Esophagus muscularis mucosa (tissue), 3 donors: ENCODE measurements around the gene NMRAL1.

Source experiments
- POLR2AphosphoS5 ChIP-seq, 2 donors: sonication (generic); formaldehyde crosslinking; IDR thresholded peaks; one replicate each; pipeline ENCODE4 v1.6.1; 2017; ENCODE audit warnings: antibody characterized with exemption in 2 of 2
- TF ChIP-seq, protein P1 (sequence below), 3 experiments: fragments of 200-600 bp in 2 of 3; fragments of 450-650 bp in 1 of 3; sonication (generic) in 2 of 3; IDR thresholded peaks; one replicate each; pipeline ENCODE4 v1.5.1; 2017 to 2019; ENCODE audit warnings: antibody characterized with exemption in 3 of 3, mild to moderate bottlenecking in 2 of 3, moderate library complexity in 1 of 3

DNA sequence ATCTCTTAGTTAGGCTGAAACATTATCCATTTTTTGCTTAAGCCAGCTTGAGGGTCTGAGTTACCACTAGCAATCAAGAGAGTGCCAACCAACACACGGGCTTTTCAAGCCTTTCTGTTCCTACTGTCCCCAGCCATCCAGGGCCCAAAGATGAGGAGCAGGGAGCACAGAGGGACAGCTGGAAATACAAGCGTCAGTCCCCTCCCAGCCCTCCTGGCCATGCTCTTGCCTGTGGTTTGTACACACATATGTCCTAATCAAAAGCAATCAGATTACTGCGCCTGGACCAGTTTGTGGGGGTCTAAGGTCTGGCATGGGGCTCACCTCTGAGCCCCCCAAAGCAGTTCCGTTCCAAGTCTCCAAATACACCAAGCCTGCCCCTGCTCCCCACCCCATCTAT, 61.6 kb downstream of the NMRAL1 start:
- TF ChIP-seq, protein P1, sequence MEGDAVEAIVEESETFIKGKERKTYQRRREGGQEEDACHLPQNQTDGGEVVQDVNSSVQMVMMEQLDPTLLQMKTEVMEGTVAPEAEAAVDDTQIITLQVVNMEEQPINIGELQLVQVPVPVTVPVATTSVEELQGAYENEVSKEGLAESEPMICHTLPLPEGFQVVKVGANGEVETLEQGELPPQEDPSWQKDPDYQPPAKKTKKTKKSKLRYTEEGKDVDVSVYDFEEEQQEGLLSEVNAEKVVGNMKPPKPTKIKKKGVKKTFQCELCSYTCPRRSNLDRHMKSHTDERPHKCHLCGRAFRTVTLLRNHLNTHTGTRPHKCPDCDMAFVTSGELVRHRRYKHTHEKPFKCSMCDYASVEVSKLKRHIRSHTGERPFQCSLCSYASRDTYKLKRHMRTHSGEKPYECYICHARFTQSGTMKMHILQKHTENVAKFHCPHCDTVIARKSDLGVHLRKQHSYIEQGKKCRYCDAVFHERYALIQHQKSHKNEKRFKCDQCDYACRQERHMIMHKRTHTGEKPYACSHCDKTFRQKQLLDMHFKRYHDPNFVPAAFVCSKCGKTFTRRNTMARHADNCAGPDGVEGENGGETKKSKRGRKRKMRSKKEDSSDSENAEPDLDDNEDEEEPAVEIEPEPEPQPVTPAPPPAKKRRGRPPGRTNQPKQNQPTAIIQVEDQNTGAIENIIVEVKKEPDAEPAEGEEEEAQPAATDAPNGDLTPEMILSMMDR (IDR thresholded peaks at IDR 0.05): no peak
- no peak for TF ChIP-seq POLR2AphosphoS5 (IDR thresholded peaks at IDR 0.05)
